CD4-positive, alpha-beta T cell treated with Interleukin-6 for 4 hours (primary cell): ENCODE data around the gene THEMIS.
"Not testable (repeated sequence)": the region's sequence is repeated elsewhere in the genome, so short reads cannot be mapped to it uniquely, and the experiment has no call there.

Experiments used
- DNase-seq: peaks from one replicate; pipeline ENCODE4 v3.0.0-alpha.2; 2020; ENCODE audit warnings: mixed read lengths

The THEMIS gene

GRCh38 chr6:127912914-127913313 is 12.1 kb upstream of the THEMIS start:
- no peak for DNase-seq

GRCh38 chr6:127907960-127908640 is 7.2 kb upstream of the THEMIS start:
- DNase-seq, result peak; percentile 29

- DNase-seq, result no peak
These were observed 3.3 kb upstream of the THEMIS start for GRCh38 chr6:127904160-127904559.

- DNase-seq, result no peak
These were observed 2.1 kb upstream of the THEMIS start for GRCh38 chr6:127902933-127903332.

- no peak for DNase-seq
These were observed 3.4 kb downstream of the THEMIS start for GRCh38 chr6:127897484-127897883.

- DNase-seq, result no peak
These were observed 6.8 kb downstream of the THEMIS start for GRCh38 chr6:127894051-127894450.

- DNase-seq, result no peak
These were observed 7.3 kb downstream of the THEMIS start for GRCh38 chr6:127893541-127893940.

GRCh38 chr6:127891731-127892326 is 9.0 kb downstream of the THEMIS start:
- no peak for DNase-seq

GRCh38 chr6:127886603-127887002 is 14.3 kb downstream of the THEMIS start:
- DNase-seq, result no peak

- DNase-seq, result no peak
These were observed 16.7 kb downstream of the THEMIS start for GRCh38 chr6:127884134-127884533.

GRCh38 chr6:127881949-127882348 is 18.9 kb downstream of the THEMIS start:
- not testable (repeated sequence) for DNase-seq

GRCh38 chr6:127880429-127880828 is 20.4 kb downstream of the THEMIS start:
- no peak for DNase-seq

- DNase-seq, result peak; percentile 35
These were observed 21.2 kb downstream of the THEMIS start for GRCh38 chr6:127879685-127880084.

- no peak for DNase-seq
These were observed 22.7 kb downstream of the THEMIS start for GRCh38 chr6:127878115-127878514.

GRCh38 chr6:127877231-127877630 is 23.6 kb downstream of the THEMIS start:
- DNase-seq, result no peak

- DNase-seq, result no peak
These were observed 31.0 kb downstream of the THEMIS start for GRCh38 chr6:127869772-127870404.

- DNase-seq, result no peak
These were observed 31.7 kb downstream of the THEMIS start for GRCh38 chr6:127869183-127869582.

GRCh38 chr6:127868338-127868737 is 32.5 kb downstream of the THEMIS start:
- DNase-seq, result no peak

GRCh38 chr6:127866766-127867165 is 34.1 kb downstream of the THEMIS start:
- no peak for DNase-seq

GRCh38 chr6:127865108-127865507 is 35.8 kb downstream of the THEMIS start:
- no peak for DNase-seq

GRCh38 chr6:127864701-127865100 is 36.2 kb downstream of the THEMIS start:
- DNase-seq, result no peak

- DNase-seq, result no peak
These were observed 40.1 kb downstream of the THEMIS start for GRCh38 chr6:127860723-127861122.

- no peak for DNase-seq
These were observed 40.9 kb downstream of the THEMIS start for GRCh38 chr6:127859956-127860355.

GRCh38 chr6:127858727-127859391 is 42.0 kb downstream of the THEMIS start:
- DNase-seq, result no peak
